Sigmoid colon (tissue), 7 donors: Measurements from ENCODE around the gene STK32B. TPM values are rescaled to one million over a fixed set of nuclear protein-coding genes. Genes with fewer than 3 reads are reported as not detected.
"Not testable (repeated sequence)": the region's sequence is repeated elsewhere in the genome, so short reads cannot be mapped to it uniquely, and the experiment has no call there.

ENCODE experiments used
- DNase-seq: peaks from one replicate; pipeline ENCODE4 v3.0.0-alpha.2; 2019
- H3K27ac ChIP-seq, 4 donors: fragments of 200-600 bp; sonication (generic); one replicate each; pipeline ENCODE4 v1.5.1; 2016 to 2019; ENCODE audit warnings: mild to moderate bottlenecking in 1 of 4
- H3K27me3 ChIP-seq, 3 donors: fragments of 200-600 bp; sonication (generic); one replicate each; pipeline ENCODE4 v1.5.1; 2019; ENCODE audit warnings: mild to moderate bottlenecking in 1 of 3
- H3K36me3 ChIP-seq, 4 donors: fragments of 200-600 bp; sonication (generic); one replicate each; pipeline ENCODE4 v1.5.1; 2016 to 2019
- H3K4me1 ChIP-seq, 4 donors: fragments of 200-600 bp; sonication (generic); one replicate each; pipeline ENCODE4 v1.5.1; 2017 to 2019
- H3K4me3 ChIP-seq, 4 donors: fragments of 200-600 bp; sonication (generic); one replicate each; pipeline ENCODE4 v1.5.1; 2017 to 2019; ENCODE audit warnings: mild to moderate bottlenecking in 2 of 4, moderate library complexity in 1 of 4
- H3K9me3 ChIP-seq, 4 donors: fragments of 200-600 bp in 3 of 4; sonication (generic) in 3 of 4; one replicate each; pipeline versions ENCODE4 v1.5.1 to v1.6.1; 2013 to 2019
- CTCF ChIP-seq, 4 experiments: fragments of 450-650 bp in 3 of 4; fragments of 200-600 bp in 1 of 4; IDR thresholded peaks; one replicate each; pipeline ENCODE4 v1.5.1; 2016 to 2019; ENCODE audit warnings: antibody characterized with exemption in 4 of 4, mild to moderate bottlenecking in 3 of 4, moderate library complexity in 2 of 4
- EP300 ChIP-seq, 4 donors: sonication (generic); formaldehyde crosslinking; IDR thresholded peaks; one replicate each; pipeline ENCODE4 v1.6.1; 2017; ENCODE audit warnings: antibody characterized with exemption in 4 of 4
- POLR2A ChIP-seq, 2 donors: fragments of 450-650 bp; IDR thresholded peaks; one replicate each; pipeline ENCODE4 v1.6.1; 2016; ENCODE audit warnings: antibody characterized with exemption in 2 of 2, mild to moderate bottlenecking in 2 of 2, moderate library complexity in 2 of 2
- POLR2AphosphoS5 ChIP-seq, 4 donors: sonication (generic); formaldehyde crosslinking; IDR thresholded peaks; one replicate each; pipeline ENCODE4 v1.6.1; 2017; ENCODE audit warnings: antibody characterized with exemption in 4 of 4
- WGBS, 2 donors: extraction: QIAGEN DNeasy Blood & Tissue Kit; methylation state at CpG; one replicate each; pipeline ENCODE4 v1.1.7; 2013; 5-methylcytosine and 5-hydroxymethylcytosine counted together
- intact Hi-C: fragments of 100-400 bp; cut with DNase I; formaldehyde crosslinking; loops from one replicate; pipeline ENCODE4 v1.15.1; 2023
- polyA plus RNA-seq, 3 donors: library from polyadenylated mRNA; stranded (reverse); fragments of 200-250 nt; gene quantifications; one replicate each; pipeline ENCODE4 v1.2.3, GENCODE V29; 2013
- total RNA-seq, 4 donors: library from RNA; depleted of rRNA; stranded (reverse); fragments of >200 nt; gene quantifications; one replicate each; pipeline ENCODE4 v1.1.0, GENCODE V29; 2016
- donor health status: healthy with polysubstance abuse.
- donor health status: Bipolar disorder and iron deficiency.
- donor health status: healthy.

STK32B gene
- total and polyA plus RNA-seq, 7 donors = 0.23 to 3.9 (median 1.8) TPM

GRCh38 chr4:5435823-5436222, 384.5 kb downstream of the STK32B start:
- 67% methylated on average over 4 of the region's 4 CpGs for WGBS, 2 donors
- TF ChIP-seq EP300 (IDR thresholded peaks at IDR 0.05) = no peak
- TF ChIP-seq POLR2AphosphoS5 (IDR thresholded peaks at IDR 0.05) = no peak
- TF ChIP-seq POLR2A (IDR thresholded peaks at IDR 0.05) = no peak
- no peak for TF ChIP-seq CTCF (IDR thresholded peaks at IDR 0.05)
- no peaks in the 10 kb centered on the region for H3K9me3 ChIP-seq
- H3K36me3 ChIP-seq = no peaks in the 10 kb centered on the region
- DNase-seq = no peak
- intact Hi-C loops = no loop called here
- no peaks in the 10 kb centered on the region for H3K27me3 ChIP-seq
- no peak overlapping the region for H3K27ac ChIP-seq
- no peak overlapping the region for H3K4me3 ChIP-seq
- H3K4me1 ChIP-seq = no peaks in the 10 kb centered on the region

GRCh38 chr4:5443976-5444802, 392.9 kb downstream of the STK32B start:
- DNase-seq, intact Hi-C loops, H3K27ac ChIP-seq, H3K4me3 ChIP-seq, H3K9me3 ChIP-seq, H3K27me3 ChIP-seq, H3K4me1 ChIP-seq, H3K36me3 ChIP-seq: not testable (repeated sequence)
- WGBS, 2 donors = 74 to 87% methylated on average over 25 of the region's 31 CpGs

- DNase-seq = no peak
- no peaks in the 10 kb centered on the region for H3K36me3 ChIP-seq
- WGBS, 2 donors = 88 to 95% methylated on average over 10 of the region's 10 CpGs
- TF ChIP-seq POLR2A (IDR thresholded peaks at IDR 0.05) (no peak), POLR2AphosphoS5 (IDR thresholded peaks at IDR 0.05) (no peak), EP300 (IDR thresholded peaks at IDR 0.05) (no peak), CTCF (IDR thresholded peaks at IDR 0.05) (no peak)
- intact Hi-C loops = no loop called here
- H3K9me3 ChIP-seq = no peaks in the 10 kb centered on the region
- no peaks in the 10 kb centered on the region for H3K4me1 ChIP-seq
- H3K27ac ChIP-seq = no peak overlapping the region
- H3K27me3 ChIP-seq = no peaks in the 10 kb centered on the region
- H3K4me3 ChIP-seq = no peak overlapping the region
Measured at GRCh38 chr4:5444918-5445517, 393.7 kb downstream of the STK32B start.

DNA sequence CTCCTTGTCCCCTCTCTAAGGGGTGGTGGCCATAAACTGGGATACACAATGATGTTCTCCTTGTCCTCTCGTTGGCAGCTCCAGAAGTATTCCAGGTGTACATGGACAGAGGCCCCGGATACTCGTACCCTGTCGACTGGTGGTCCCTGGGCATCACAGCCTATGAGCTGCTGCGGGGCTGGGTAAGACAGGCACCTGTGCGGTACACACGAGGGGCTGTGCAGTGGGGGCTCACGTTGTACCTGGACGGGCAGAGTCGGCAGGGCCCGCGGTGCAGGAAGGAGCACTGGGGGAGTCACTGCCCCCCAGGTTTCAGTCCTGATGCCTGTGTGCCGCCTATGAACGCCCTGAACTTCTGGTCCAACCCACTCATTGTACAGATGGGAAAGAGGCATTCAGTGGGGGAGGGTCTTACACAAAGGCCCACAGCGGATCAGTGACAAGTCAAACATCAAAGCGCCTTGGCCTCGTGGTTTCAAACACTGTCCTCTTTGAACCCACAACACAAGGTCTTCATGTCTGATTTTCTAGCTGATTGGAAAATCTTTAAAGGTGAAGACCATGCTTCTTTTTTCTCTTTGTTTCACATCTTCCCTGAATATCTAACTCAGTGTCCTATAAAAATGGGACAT, 395.4 kb downstream of the STK32B start:
- no peak for DNase-seq
- no peaks in the 10 kb centered on the region for H3K4me1 ChIP-seq
- no peak overlapping the region for H3K27ac ChIP-seq
- no peaks in the 10 kb centered on the region for H3K36me3 ChIP-seq
- TF ChIP-seq EP300 (IDR thresholded peaks at IDR 0.05) (no peak), CTCF (IDR thresholded peaks at IDR 0.05) (no peak), POLR2AphosphoS5 (IDR thresholded peaks at IDR 0.05) (no peak), POLR2A (IDR thresholded peaks at IDR 0.05) (no peak)
- H3K27me3 ChIP-seq = no peaks in the 10 kb centered on the region
- no peak overlapping the region for H3K4me3 ChIP-seq
- H3K9me3 ChIP-seq = no peaks in the 10 kb centered on the region
- 80 to 83% methylated on average over 17 of the region's 17 CpGs for WGBS, 2 donors
- intact Hi-C loops = no loop called here

GRCh38 chr4:5447755-5448154, 396.5 kb downstream of the STK32B start:
- 80 to 84% methylated on average over 3 of the region's 3 CpGs for WGBS, 2 donors
- Histone ChIP-seq H3K4me1 (no peaks in the 10 kb centered on the region), H3K4me3 (no peak overlapping the region), H3K36me3 (no peaks in the 10 kb centered on the region), H3K27me3 (no peaks in the 10 kb centered on the region), H3K27ac (no peak overlapping the region), H3K9me3 (no peaks in the 10 kb centered on the region)
- intact Hi-C loops = no loop called here
- TF ChIP-seq POLR2AphosphoS5 (IDR thresholded peaks at IDR 0.05) = no peak
- TF ChIP-seq POLR2A (IDR thresholded peaks at IDR 0.05) = no peak
- TF ChIP-seq EP300 (IDR thresholded peaks at IDR 0.05) = no peak
- no peak for TF ChIP-seq CTCF (IDR thresholded peaks at IDR 0.05)
- DNase-seq = no peak
